T-cell (primary cell): ENCODE results near the gene ORM2. TPM values are rescaled to one million over a fixed set of nuclear protein-coding genes. Genes with fewer than 3 reads are reported as not detected.
A peak's percentile ranks its signal among the peaks of the same experiment; 100 is the strongest.

ENCODE experiments used
- ATAC-seq, 4 experiments: fragments of 200-7000 bp in 3 of 4; fragments of 150-1000 bp in 1 of 4; cut with Tn5 transposase; replicated peaks in 1 of 4; 1 replicate in 3 of 4; 2 replicates in 1 of 4; pipeline ENCODE4 v1.10.0; 2021; ENCODE audit warnings: moderate library complexity in 3 of 4, mild to moderate bottlenecking in 2 of 4, moderate number of reproducible peaks in 1 of 4
- CTCF ChIA-PET, 2 donors: fragments of 300-600 bp; sonication (Branson Sonifier 250); formaldehyde crosslinking; loops; one replicate each; lab custom pipeline; 2022; ENCODE audit warnings: antibody characterized with exemption in 2 of 2; lab: Charles Lee
- POLR2A ChIA-PET, 2 donors: fragments of 300-600 bp; sonication (Branson Sonifier 250); formaldehyde crosslinking; loops; one replicate each; lab custom pipeline; 2022; ENCODE audit warnings: antibody characterized with exemption in 2 of 2; lab: Charles Lee
- DNase-seq, 35 experiments: peaks; one replicate each; pipeline versions ENCODE4 v3.0.0 to v3.0.0-alpha.2; 2013 to 2023
- H3K27ac ChIP-seq: one replicate; pipeline ENCODE4 v1.5.1; 2013; ENCODE audit warnings: low read length
- H3K27me3 ChIP-seq, 2 experiments: replicated peaks in 1 of 2; 1 replicate in 1 of 2; 2 replicates in 1 of 2; pipeline versions ENCODE4 v1.6.1 to v1.7.0; 2013; ENCODE audit warnings: low read length in 1 of 2, mixed read lengths in 1 of 2; ENCODE audit not compliant: control insufficient read depth in 2 of 2, insufficient read depth in 2 of 2; ENCODE audit errors: extremely low read depth in 1 of 2
- H3K36me3 ChIP-seq, 2 donors: 1 replicate in 1 of 2; 2 replicates in 1 of 2; pipeline versions ENCODE4 v1.6.1 to v1.7.0; 2013; ENCODE audit warnings: low read length in 1 of 2; ENCODE audit not compliant: control insufficient read depth in 2 of 2, insufficient read depth in 1 of 2; ENCODE audit errors: extremely low read depth in 1 of 2
- H3K4me1 ChIP-seq, 2 experiments: 1 replicate in 1 of 2; 2 replicates in 1 of 2; pipeline versions ENCODE4 v1.6.1 to v1.7.0; 2013; ENCODE audit warnings: low read length in 2 of 2, mixed read lengths in 1 of 2; ENCODE audit not compliant: insufficient read depth in 2 of 2, control insufficient read depth in 1 of 2; ENCODE audit errors: extremely low read depth in 1 of 2
- H3K4me3 ChIP-seq, 2 donors: 1 replicate in 1 of 2; 2 replicates in 1 of 2; pipeline versions ENCODE4 v1.5.1 to v1.7.0; 2013; ENCODE audit warnings: mild to moderate bottlenecking in 2 of 2, low read length in 1 of 2, moderate library complexity in 1 of 2; ENCODE audit not compliant: control insufficient read depth in 1 of 2; ENCODE audit errors: extremely low read depth in 1 of 2
- H3K9me3 ChIP-seq: 2 replicates; pipeline ENCODE4 v1.7.0; 2013
- H3K27ac Mint-ChIP-seq, 2 donors: one replicate each; pipeline ENCODE4 v1.8.0; 2020 to 2021; ENCODE audit warnings: mild to moderate bottlenecking in 2 of 2, mixed read lengths in 2 of 2
- H3K27me3 Mint-ChIP-seq, 2 donors: one replicate each; pipeline ENCODE4 v1.8.0; 2021 to 2022; ENCODE audit warnings: mixed read lengths in 2 of 2
- H3K36me3 Mint-ChIP-seq: one replicate; pipeline ENCODE4 v1.8.0; 2021; ENCODE audit warnings: mixed read lengths
- H3K4me1 Mint-ChIP-seq, 3 donors: one replicate each; pipeline ENCODE4 v1.8.0; 2020 to 2022; ENCODE audit warnings: mixed read lengths in 3 of 3, mild to moderate bottlenecking in 1 of 3
- H3K4me3 Mint-ChIP-seq, 3 donors: one replicate each; pipeline ENCODE4 v1.8.0; 2020 to 2022; ENCODE audit warnings: mild to moderate bottlenecking in 3 of 3, mixed read lengths in 3 of 3, moderate library complexity in 3 of 3
- H3K9me3 Mint-ChIP-seq, 3 donors: one replicate each; pipeline ENCODE4 v1.8.0; 2020 to 2022; ENCODE audit warnings: mixed read lengths in 3 of 3
- WGBS: methylation state at CpG from one replicate; pipeline ENCODE4 v1.1.5; 2013; ENCODE audit warnings: missing lambda C conversion rate; ENCODE audit not compliant: insufficient coverage; 5-methylcytosine and 5-hydroxymethylcytosine counted together
- total RNA-seq, 35 experiments: library from RNA in 6 of 35; stranded (reverse) in 6 of 35; fragments of 120-200 nt in 1 of 35; gene quantifications; one replicate each; pipeline versions ENCODE4 v1.2.1 to v1.2.4 and lab custom pipeline; 2013 to 2026

Gene ORM2
- total RNA-seq, 5 donors from 2014 or later (not counting 1 experiment from before 2014, with no cell fraction given): 1.4 to 2.2 (median 1.8) TPM; not detected in 2

- no peak overlapping the region for H3K27ac Mint-ChIP-seq
- DNase-seq (peak in 1 of 35 experiments; percentile 2), ATAC-seq (no peak)
- POLR2A ChIA-PET: no interaction called here
- no peaks in the 10 kb centered on the region for H3K9me3 ChIP-seq
- H3K4me1 Mint-ChIP-seq: no peaks in the 10 kb centered on the region
- peaks cover 0 to 14% of the 10 kb centered on the region in 2 experiments for H3K27me3 ChIP-seq
- 90% methylated on average over 5 of the region's 14 CpGs for WGBS
- no peaks in the 10 kb centered on the region for H3K9me3 Mint-ChIP-seq
- CTCF ChIA-PET: no interaction called here
- H3K4me3 Mint-ChIP-seq: no peak overlapping the region
- H3K27me3 Mint-ChIP-seq: peaks cover 0 to 1% of the 10 kb centered on the region in 2 donors
- H3K36me3 Mint-ChIP-seq: no peaks in the 10 kb centered on the region
- no peak overlapping the region for H3K27ac ChIP-seq
- no peak overlapping the region for H3K4me3 ChIP-seq
- no peaks in the 10 kb centered on the region for H3K36me3 ChIP-seq
- no peaks in the 10 kb centered on the region for H3K4me1 ChIP-seq
Observed at GRCh38 chr9:114283551-114284111, 46.0 kb upstream of the ORM2 start.

- H3K4me3 ChIP-seq: no peak overlapping the region
- H3K27me3 ChIP-seq: peaks cover 0 to 14% of the 10 kb centered on the region in 2 experiments
- no peaks in the 10 kb centered on the region for H3K36me3 ChIP-seq
- CTCF ChIA-PET: no interaction called here
- ATAC-seq: no peak
- POLR2A ChIA-PET: no interaction called here
- peak in 1 of 35 experiments; percentile 2 for DNase-seq
- Mint-ChIP-seq H3K4me1 (no peaks in the 10 kb centered on the region), H3K36me3 (no peaks in the 10 kb centered on the region), H3K27me3 (peaks cover 0 to 1% of the 10 kb centered on the region in 2 donors), H3K4me3 (no peak overlapping the region), H3K27ac (no peak overlapping the region), H3K9me3 (no peaks in the 10 kb centered on the region)
- H3K27ac ChIP-seq: no peak overlapping the region
- H3K9me3 ChIP-seq: no peaks in the 10 kb centered on the region
- 78% methylated on average over 10 of the region's 11 CpGs for WGBS
- H3K4me1 ChIP-seq: no peaks in the 10 kb centered on the region
Observed at GRCh38 chr9:114284316-114285060, 45.2 kb upstream of the ORM2 start.

- ChIA-PET POLR2A (no interaction called here), CTCF (interaction anchor here in 1 of 2 donors (0.5 kb wide), 1 partner anchor 177 kb away, joined by 5 read pairs; no protein-coding TSS in a partner anchor)
- H3K36me3 ChIP-seq: no peaks in the 10 kb centered on the region
- Mint-ChIP-seq H3K27me3 (peaks cover 0 to 1% of the 10 kb centered on the region in 2 donors), H3K4me1 (no peaks in the 10 kb centered on the region), H3K4me3 (no peak overlapping the region), H3K27ac (no peak overlapping the region), H3K9me3 (no peaks in the 10 kb centered on the region), H3K36me3 (no peaks in the 10 kb centered on the region)
- 54% methylated on average over 19 of the region's 20 CpGs for WGBS
- H3K4me1 ChIP-seq: no peaks in the 10 kb centered on the region
- H3K27me3 ChIP-seq: peaks cover 0 to 17% of the 10 kb centered on the region in 2 experiments
- H3K9me3 ChIP-seq: no peaks in the 10 kb centered on the region
- ATAC-seq (no peak), DNase-seq (peak in 1 of 35 experiments; percentile 2)
- no peak overlapping the region for H3K27ac ChIP-seq
- no peak overlapping the region for H3K4me3 ChIP-seq
Observed at GRCh38 chr9:114285166-114285867, 44.4 kb upstream of the ORM2 start.

- Mint-ChIP-seq H3K4me3 (no peak overlapping the region), H3K36me3 (no peaks in the 10 kb centered on the region), H3K9me3 (no peaks in the 10 kb centered on the region), H3K27me3 (peaks cover 4 to 5% of the 10 kb centered on the region in 2 donors), H3K4me1 (peaks cover 4 to 5% (median 4%) of the 10 kb centered on the region in 3 donors), H3K27ac (no peak overlapping the region)
- Histone ChIP-seq H3K27me3 (peaks cover 0 to 23% of the 10 kb centered on the region in 2 experiments), H3K4me1 (no peaks in the 10 kb centered on the region), H3K4me3 (no peak overlapping the region), H3K36me3 (no peaks in the 10 kb centered on the region), H3K9me3 (no peaks in the 10 kb centered on the region), H3K27ac (no peak overlapping the region)
- ATAC-seq: no peak
- 86% methylated on average over 1 of the region's 10 CpGs for WGBS
- CTCF ChIA-PET: interaction anchor here in 1 of 2 donors (0.5 kb wide), 1 partner anchor 178 kb away, joined by 5 read pairs; no protein-coding TSS in a partner anchor
- DNase-seq: no peak
- POLR2A ChIA-PET: no interaction called here
Observed at GRCh38 chr9:114286146-114286679, 43.5 kb upstream of the ORM2 start.

GRCh38 chr9:114287001-114287762, 42.5 kb upstream of the ORM2 start:
- H3K4me3 ChIP-seq: no peak overlapping the region
- H3K27me3 Mint-ChIP-seq: peaks cover 4 to 6% of the 10 kb centered on the region in 2 donors
- H3K36me3 Mint-ChIP-seq: no peaks in the 10 kb centered on the region
- no peaks in the 10 kb centered on the region for H3K9me3 Mint-ChIP-seq
- no peak for ATAC-seq
- no peak overlapping the region for H3K27ac ChIP-seq
- CTCF ChIA-PET: no interaction called here
- no peaks in the 10 kb centered on the region for H3K4me1 ChIP-seq
- H3K27me3 ChIP-seq: peaks cover 0 to 32% of the 10 kb centered on the region in 2 experiments
- H3K4me1 Mint-ChIP-seq: peaks cover 4 to 6% (median 4%) of the 10 kb centered on the region in 3 donors
- WGBS: 82% methylated on average over 9 of the region's 16 CpGs
- no peaks in the 10 kb centered on the region for H3K9me3 ChIP-seq
- no peaks in the 10 kb centered on the region for H3K36me3 ChIP-seq
- DNase-seq: no peak
- POLR2A ChIA-PET: no interaction called here
- no peak overlapping the region for H3K27ac Mint-ChIP-seq
- no peak overlapping the region for H3K4me3 Mint-ChIP-seq
